Hypothalamus (tissue), 51 donors: ENCODE measurements around the gene INSIG2.
"Not testable (repeated sequence)": the region's sequence is repeated elsewhere in the genome, so short reads cannot be mapped to it uniquely, and the experiment has no call there.

Experiments
- DNase-seq, 51 donors: peaks; one replicate each; lab custom pipeline; 2025; lab: John Stamatoyannopoulos, UW

INSIG2 gene

DNA sequence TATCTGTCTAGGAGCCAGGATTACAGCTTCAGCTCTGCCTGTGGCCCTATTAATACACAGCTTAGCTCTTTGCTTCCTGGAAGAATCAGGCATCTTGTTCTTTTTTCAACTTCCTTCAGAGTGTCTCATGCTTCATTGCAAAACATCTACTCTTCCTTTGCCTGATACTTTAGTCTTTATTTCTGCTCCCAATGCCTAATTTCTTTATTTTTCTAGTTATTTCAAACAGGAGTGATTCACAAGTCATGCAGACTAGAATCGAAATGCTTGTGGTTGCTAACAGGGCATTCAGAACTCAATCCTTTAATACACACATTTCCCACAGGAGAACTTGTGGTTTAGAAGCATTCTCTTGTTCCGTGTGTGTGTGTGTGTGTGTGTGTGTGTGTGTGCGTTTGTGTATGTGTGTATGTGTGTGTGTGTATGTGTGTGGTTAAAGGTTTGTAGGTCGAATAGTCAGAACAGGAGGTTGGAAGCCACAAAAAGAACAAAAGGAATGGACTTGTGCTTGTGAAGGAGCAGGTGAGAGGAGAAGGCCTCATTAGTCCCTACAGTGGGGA, 28.3 kb upstream of the INSIG2 start:
- no peak for DNase-seq

DNA sequence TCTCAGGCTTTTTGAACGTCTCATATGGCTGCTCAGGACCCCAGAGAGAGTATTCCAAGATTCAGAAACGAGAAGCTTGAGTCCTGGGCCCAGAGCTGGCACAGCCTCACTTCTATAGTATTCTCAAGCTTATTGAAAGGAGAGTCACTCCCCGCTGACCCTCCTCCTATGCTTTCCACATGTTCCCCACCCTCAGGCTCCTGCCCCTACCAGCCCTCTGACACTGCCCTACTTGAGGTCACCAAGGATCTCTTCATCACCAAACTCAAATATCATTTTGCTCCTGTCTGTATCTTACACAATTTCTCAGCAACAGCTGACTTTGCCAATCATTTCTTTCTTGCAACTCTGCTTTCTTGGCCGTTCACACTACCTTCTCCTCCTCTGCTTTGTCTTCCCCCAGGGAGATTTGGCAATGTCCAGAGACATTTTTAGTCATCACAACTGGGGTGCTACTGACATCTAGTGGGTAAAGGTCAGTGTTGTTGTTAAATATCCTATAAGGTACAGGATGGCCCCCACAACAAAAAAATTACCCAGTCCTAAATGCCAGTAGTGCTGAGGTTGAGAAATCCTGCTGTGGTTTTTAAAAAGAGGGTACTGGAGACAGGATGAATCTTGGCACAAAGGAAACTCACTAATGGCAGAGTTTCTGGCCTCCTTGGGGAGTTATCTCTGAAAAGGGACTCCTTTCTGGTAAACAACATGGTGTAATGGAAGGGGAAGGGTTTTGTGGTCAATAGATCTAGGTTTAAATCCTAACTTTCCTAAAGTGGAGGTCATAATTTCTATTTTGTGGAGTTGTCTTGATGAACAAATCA, 26.9 kb upstream of the INSIG2 start:
- DNase-seq, result peak in 3 of 51 donors; percentile 1 to 10 (median 4)

DNA sequence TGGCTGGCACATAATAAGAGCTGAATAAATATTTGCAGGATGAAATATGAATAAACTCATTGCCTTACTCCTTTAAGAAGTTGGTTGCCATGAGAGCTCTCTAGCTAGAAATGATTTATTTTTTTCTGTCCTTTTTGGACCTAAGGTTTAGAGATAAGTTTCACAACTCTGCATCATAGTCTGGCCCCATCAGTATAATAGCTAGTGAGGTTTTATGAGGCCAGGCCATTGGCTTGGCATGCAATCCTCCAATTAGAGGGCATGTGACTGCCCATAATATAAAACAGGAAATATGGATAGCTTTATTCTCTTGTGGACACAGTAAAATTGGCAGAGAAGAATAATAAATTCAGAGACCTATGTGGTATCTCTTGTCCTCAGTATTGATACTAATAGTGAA, 26.2 kb upstream of the INSIG2 start:
- no peak for DNase-seq

DNA sequence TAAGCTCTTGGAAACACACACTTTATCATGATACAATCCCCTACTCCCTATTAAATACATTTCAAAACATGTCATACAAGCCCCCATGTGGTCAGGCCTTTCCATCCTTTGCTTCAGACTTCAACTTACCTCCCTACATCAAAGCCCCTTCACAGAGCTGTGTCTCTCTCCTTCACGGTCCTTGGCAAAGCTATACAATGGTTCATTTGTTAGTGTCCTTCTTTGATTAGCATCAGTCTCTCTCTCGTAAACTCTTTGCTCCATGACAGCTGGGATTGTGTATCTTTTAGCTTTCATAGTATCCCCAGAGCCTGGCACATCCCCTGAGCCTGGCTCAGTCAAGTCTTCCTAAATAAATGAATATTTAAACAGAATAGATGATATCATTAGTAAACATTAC, 25.6 kb upstream of the INSIG2 start:
- no peak for DNase-seq

DNA sequence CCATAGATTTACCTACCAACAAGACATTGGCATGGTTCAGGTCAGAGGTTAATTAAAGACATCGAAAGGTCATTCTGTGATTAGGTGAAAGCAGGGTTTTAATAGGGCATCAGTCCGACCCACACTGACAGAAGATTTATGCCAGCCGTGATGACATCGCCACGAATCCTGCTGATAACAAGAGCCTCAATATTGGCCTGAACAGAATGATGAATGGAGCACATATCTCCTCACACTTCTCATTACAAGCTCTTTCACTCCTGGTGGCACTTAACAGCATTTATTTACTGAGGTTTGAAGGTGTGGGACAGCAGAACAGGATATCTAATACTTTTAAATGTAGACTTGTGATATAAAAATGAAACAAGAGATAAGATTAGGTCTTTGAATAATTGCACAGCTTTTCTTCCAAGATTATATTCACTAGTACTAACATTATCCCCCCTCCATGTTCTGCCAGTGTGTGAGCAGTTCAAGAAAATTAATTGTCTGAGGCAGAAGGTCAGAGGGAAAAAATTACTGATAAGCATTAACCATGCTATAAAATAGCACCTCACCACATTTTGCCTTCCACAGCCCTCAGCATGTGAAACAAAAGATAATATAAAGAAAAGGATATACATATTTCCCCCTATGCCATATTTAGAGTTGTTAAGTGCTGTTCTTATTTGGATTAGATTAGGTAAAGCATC, 23.1 kb upstream of the INSIG2 start:
- no peak for DNase-seq

DNA sequence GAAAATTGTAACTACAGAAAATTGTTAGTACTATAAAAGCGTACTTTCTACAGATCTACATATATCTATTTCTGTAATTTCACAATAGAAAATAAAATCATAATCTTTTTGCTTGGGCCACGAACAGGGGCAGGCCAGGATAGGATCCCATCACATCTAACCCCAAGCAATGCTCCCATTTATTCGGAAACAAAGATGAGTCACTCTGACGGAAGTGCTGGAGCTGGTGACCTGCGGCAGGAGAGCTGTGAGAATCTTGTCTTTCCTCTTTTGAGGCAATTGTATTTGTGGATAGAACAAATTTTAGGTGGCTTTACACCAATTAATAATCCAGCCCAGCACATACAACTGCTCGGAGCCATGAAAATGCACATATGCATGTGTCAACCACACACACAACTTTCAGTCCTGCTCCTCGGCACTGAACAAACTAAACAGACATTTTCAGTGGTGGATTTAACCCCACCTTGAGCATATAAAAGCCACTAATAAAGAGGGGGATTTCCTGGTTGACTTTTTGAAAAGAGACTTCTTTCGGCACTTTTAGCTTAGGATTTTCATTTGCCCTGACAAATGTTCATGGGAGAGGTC, 22.3 kb upstream of the INSIG2 start:
- no peak for DNase-seq

DNA sequence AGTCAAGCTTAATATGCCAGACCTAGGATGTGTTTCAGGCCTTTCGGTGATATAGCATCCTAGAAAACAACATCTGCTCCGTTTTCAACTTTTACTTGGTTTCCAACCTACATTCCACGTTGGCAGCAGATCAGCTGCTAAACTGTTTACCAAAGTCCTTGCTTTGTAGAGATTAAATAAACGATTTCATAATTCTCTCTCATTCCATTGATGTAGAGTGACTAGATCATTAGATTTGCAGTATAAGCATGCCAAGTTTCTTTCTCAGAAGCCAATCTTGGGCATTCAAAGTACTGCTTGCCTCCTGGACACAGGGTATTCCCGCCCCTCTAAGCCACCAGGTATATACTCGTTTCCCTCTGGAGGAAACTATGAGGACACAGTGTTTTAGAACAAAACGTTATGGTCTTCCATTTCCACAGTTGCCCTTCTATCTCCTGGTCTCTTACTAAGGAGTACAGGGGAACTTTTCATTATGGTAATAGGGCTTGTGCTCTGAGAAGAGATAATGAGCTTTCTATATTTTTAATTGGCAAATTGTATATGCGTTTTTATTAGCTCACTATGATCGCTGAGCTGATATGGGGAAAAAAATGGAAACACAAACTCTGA, 10.5 kb upstream of the INSIG2 start:
- no peak for DNase-seq

DNA sequence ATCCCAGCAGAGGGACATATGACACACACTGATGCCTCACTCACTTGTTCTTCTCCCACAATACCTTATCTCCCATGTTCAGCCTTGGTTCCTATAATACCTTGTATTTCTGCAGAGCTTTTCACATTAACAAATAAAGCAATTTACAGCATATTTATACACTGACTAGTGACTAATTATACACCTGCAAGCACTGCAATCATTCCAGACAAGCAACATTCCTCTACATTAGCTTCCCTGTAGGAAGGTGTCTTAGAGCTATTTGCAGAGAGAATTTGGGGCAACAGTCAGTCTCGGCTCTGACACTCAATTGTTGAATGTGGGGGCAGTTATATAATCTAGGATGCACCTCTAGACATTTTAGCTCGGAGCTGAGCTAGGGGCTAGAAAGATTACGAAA, 9.5 kb upstream of the INSIG2 start:
- no peak for DNase-seq

DNA sequence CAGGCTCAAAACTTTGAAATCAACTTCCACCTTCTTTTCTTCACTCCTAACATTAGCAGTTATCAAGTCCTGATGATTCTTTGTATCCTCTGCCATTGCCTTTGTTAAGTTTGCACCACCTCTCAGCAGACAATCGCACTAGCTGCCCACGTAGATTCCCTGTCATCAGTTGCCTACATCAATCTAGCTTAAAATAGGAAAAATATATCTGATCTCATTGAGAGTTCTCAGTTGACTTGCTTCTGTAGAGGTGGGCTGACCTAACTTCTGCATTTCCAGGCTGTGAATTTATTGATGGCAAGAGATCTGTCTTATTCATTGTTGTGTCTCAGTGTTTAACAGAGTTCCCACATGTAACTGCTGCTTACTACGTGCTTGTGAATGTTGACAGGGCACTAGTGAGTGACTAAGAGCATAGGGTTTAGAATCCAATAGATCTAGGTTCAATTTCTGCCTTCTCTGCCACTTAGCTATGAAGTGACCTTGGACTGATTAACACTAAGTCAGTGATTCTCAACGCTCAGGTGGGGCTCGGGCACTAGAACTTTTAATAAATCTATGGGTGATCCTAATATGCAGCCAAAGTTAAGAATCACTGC, 3.7 kb upstream of the INSIG2 start:
- no peak for DNase-seq

DNA sequence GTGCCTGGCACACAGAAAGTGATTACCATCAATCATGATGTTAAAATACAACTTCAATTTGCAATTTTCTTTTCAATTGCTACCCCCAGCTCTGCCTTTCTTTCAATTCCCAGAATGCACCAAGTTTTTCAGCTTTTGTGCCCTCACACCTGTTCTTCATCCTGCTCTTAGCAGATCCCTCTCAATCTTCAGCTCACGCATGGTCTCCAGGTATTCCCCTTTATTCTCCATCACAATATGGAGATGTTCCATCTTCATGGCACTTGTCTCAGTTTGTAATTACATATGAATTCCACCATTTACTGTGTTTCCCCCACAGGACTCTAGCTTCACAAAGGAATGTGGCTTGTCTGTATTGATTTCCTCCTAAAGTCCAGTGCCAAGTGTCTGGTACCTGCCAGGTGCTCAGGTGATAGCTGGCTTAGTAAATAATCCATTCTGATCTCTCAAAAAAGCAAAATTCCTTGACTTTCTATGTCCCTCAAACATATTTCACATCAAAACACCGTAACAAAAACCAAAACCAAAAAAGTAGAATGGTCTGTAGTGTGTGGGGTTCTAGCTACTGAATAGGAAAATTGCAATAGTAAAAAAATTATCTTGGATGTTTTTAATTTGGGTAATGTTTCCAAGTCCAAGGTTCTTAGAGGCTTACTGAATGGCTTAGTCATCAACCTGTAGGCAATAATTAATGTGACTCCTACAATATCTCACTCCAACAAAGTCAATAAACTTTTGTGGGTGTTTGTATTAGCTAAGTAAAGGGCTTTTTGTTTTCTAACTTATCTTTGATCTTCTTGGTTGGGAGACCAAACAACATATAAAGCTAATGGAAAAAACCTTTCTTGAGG, 2.9 kb upstream of the INSIG2 start:
- no peak for DNase-seq

DNA sequence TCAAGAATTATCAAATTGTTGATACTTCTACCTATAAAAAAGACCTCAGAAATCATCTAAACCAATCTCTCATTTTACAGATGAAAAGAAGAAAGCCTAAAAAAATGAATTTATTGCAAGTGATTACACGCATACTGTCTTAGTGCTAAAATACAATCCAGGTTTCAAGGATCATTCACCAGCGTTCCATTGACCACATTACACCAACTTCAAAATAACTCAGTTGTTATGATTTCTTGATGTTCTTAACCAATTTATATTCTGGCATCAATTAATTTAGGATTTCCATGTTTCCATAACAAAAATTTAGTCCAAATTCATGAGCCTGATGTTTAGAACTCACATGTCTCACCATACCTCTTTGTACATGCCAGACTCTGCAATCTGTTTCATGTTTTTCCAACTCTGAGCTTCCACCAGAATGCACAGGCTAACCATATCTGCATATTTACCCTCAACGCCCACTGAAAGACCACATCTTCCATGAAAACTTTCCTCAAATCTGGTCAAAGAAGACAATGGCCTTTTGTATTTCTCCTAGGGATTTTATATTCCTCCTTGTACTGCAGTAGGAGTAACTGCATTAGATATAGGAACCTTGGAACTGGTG, 2.1 kb upstream of the INSIG2 start:
- no peak for DNase-seq

DNA sequence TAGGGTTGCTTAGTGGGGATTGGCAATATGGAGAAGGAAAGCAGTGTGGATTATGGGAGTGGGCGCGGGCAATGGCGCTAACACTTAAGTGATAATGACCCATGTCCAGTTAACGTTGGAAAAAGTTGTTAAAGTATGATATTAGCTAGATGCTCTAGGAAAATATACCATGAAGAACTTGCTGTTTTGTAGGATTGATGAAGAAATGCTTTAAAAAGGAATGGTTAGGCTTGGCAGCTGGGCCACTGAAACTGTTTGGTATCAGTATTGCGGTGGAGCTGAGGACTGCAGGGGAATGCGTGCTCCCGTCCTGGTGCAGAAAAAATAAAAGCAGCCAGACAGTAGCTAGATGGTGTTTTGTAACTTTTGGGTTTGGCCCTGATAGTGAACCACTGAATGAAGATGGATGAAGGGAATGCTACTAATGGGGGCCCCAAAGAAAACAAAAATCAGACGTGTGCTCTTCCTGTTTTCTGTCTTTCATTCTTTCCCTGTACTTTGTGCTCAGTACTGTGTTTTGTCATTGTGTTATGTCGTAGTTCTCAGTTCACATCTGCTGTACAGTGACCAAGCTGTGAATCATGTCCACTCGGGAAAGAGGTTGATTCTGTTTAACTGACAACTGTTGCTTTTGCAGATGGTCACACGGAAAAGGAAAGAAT, 999 bp downstream of the INSIG2 start:
- DNase-seq, result peak in 2 of 51 donors; percentile 8 to 25

DNA sequence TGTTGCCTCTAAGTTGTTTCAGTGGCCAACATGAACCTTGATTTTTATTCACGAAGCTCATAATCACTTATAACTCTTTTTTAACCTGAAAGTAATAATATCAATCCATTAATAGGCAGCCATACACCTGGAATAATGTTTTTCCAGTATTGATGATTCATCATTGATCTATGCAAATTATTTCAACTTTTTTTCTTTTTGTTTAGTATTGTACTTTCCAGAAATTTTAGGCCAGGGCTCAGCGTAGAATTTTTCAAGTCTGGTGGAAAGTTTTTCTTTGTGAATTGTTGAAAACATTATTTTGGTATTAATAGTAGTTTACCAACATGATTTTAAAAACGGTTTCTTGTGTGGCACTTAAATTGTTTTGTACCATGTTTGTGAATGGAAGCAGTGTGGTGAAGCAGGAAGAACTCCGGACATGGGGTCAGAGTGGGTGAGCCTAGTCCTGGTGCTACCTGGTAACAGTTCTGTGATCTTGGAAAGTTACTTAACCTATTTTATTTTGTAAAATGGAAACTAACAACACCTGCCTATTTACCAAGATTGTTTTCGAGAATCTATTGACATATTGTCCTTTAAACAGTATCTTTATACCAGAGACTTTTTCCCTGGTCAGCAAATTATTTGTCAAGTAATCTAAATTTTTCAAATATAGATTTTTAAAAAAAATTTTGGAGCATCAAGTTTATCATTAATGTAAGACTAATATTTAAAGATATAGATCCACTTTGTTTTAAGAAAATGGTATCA, 2.3 kb downstream of the INSIG2 start:
- no peak for DNase-seq

DNA sequence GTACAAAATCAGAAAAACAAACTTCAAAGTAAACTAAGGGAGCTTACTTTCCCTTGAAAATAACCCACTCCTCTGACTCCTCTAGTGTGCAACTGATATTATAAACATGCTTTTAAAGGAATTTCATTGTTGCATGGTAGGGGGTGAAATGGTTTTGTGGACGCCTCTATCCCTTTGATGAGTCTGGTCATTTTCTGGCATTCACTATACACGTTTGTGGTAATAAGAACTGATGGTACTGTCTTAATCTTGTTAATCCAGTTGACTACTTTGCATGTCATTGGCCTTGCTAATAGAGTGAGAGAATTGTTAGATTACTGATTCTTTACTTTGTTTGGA, 2.8 kb downstream of the INSIG2 start:
- no peak for DNase-seq

DNA sequence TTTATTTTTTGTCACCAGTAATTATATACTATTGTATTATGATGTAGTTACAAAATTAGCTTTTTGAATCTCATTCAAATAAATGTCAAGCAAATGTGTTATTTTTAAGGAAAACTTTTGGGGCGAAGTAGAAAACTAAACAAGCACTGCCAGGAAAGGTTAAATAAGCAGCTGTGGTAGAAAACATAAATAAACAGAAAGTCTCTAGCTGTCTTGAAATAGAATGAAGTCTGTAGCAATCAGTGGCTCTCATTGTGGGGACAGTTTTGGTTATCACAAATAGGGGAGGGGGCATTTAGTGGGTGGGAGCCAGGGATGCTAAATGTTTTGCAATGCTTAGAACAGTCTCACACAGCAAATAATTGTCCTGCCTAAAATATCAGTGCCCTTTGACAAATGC, 3.4 kb downstream of the INSIG2 start:
- DNase-seq, result no peak

DNA sequence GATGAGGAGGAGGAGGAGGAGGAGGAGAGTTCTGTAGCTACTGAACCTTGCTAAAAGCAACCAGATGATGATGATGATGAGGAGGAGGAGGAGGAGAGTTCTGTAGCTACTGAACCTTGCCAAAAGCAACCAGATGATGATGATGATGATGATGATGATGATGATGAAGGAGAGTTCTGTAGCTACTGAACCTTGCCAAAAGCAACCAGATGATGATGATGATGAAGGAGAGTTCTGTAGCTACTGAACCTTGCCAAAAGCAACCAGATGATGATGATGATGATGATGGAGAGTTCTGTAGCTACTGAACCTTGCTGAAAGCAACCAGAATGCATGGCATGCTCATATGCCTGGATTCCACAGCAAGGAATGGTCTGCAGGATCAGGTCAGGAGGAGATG, 5.8 kb downstream of the INSIG2 start:
- DNase-seq, result not testable (repeated sequence)

DNA sequence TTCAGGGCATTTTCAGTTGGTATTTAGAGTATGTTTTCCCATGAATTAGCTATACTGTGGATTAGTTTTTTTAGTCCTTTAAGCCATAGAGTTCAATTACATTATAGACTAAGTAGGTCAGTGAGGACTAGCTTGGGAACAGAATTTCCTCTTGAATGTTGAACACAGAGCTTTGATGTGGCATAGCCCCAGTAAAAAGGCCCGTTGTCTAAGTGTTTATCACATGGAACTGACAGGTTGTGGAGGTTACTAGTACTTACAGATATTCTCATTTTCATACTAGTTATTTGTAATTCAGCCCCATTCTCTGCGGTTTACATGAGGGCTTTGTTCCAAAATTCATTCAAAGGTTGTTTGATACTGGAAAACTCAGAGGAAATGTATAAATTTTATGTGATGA, 6.2 kb downstream of the INSIG2 start:
- DNase-seq, result no peak

DNA sequence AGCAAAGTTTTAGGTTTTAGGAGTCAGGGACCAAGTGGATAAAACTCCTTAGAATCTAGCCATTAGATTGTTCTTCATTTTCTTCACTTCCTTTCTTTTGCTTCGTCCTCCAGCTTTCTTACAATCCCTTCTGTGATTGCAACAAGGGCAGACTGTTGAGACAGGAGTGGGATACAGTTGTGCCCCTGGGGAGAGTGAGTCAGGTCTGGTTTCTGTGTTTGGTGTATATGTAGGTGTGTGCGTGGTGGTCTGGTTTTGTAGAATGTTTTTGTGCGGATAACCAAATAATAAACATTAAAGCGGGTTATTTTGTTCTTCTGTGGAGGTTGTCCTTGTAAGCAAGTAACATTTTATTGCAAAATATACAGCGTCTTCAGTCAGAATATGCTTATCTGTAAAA, 7.3 kb downstream of the INSIG2 start:
- DNase-seq, result no peak
